Endothelial cell (in vitro differentiated cells): ENCODE results near the gene UTF1. TPM values are rescaled to one million over a fixed set of nuclear protein-coding genes. Genes with fewer than 3 reads are reported as not detected.
A peak's percentile ranks its signal among the peaks of the same experiment; 100 is the strongest.

Source experiments
- DNase-seq: peaks from one replicate; pipeline ENCODE4 v3.0.0; 2021; ENCODE audit warnings: low spot score
- H3K27ac Mint-ChIP-seq: one replicate; pipeline ENCODE4 v1.8.0; 2021; ENCODE audit warnings: mixed read lengths, inconsistent platforms; ENCODE audit not compliant: unreplicated experiment
- H3K27me3 Mint-ChIP-seq: one replicate; pipeline ENCODE4 v1.8.0; 2021; ENCODE audit warnings: mild to moderate bottlenecking, moderate library complexity, mixed read lengths, inconsistent platforms; ENCODE audit not compliant: unreplicated experiment
- H3K36me3 Mint-ChIP-seq: one replicate; pipeline ENCODE4 v1.8.0; 2021; ENCODE audit warnings: mild to moderate bottlenecking, low read depth, mixed read lengths, inconsistent platforms; ENCODE audit not compliant: unreplicated experiment
- H3K4me1 Mint-ChIP-seq: one replicate; pipeline ENCODE4 v1.8.0; 2021; ENCODE audit warnings: mild to moderate bottlenecking, mixed read lengths, inconsistent platforms; ENCODE audit not compliant: unreplicated experiment
- H3K4me3 Mint-ChIP-seq: one replicate; pipeline ENCODE4 v1.8.0; 2021; ENCODE audit warnings: mild to moderate bottlenecking, mixed read lengths, inconsistent platforms; ENCODE audit not compliant: unreplicated experiment
- H3K9me3 Mint-ChIP-seq: one replicate; pipeline ENCODE4 v1.8.0; 2021; ENCODE audit warnings: mixed read lengths, inconsistent platforms; ENCODE audit not compliant: unreplicated experiment
- CTCF ChIP-seq: fragments of 200-600 bp; sonication (generic); IDR thresholded peaks from one replicate; pipeline ENCODE4 v1.5.0; 2021; ENCODE audit warnings: antibody characterized with exemption; ENCODE audit not compliant: unreplicated experiment
- total RNA-seq: library from RNA; stranded (reverse); fragmentation: NEBNext Ultra II Directional; extraction: Animal tissue kit (Norgen Biotek cat#: 25700); gene quantifications from one replicate; pipeline ENCODE4 v1.2.1, GENCODE V29; 2021; ENCODE audit not compliant: unreplicated experiment

Gene UTF1
- total RNA-seq, 1 donor from 2014 or later, result 0.38 TPM

DNA sequence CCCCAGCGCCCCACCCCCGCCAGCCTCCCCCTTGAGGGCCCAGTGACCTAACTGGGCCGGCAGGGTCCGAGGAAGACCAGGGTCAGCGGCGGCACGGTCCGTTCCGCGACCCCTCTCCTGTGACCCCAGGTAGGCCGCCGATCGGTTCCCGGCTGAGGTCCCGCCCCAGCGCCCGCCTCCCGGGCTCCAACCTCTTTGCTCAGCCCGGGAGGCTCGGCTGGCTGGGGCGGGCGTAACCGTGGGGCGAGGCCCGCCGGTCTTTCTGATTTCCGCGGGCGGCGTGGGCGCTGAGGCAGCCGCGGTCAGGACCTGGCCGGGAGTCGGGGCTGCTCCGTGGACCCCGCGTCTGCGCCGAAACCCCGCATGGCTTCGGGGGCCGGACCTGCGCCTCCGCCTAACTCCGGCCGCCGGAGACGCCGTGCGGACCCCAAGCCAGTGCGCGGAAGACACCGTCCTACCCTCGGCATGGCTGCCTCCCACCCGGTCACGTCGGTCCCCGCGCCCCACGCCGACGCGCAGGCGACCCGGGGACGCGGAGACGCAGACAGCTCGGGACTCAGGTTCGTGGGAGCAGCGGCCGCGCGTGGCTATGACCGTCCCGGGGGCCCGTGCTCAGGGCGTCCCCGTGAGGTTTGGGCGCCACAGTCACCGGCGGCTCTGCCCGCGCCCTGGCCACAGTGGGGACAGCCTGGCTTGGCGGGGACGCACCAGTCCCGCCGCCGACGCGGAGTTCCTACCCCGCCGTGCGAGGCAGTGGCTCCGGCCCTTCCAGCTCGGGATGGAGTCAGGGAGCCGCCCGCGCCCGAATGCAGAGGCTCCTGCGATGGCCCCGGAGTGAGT, 6.6 kb downstream of the UTF1 start:
- Mint-ChIP-seq H3K27me3 (peaks cover 21% of the 10 kb centered on the region), H3K27ac (no peak overlapping the region), H3K9me3 (no peaks in the 10 kb centered on the region), H3K36me3 (peaks cover 3% of the 10 kb centered on the region), H3K4me1 (no peaks in the 10 kb centered on the region), H3K4me3 (no peak overlapping the region)
- no peak for TF ChIP-seq CTCF
- no peak for DNase-seq

GRCh38 chr10:133237241-133237587, 7.2 kb downstream of the UTF1 start:
- TF ChIP-seq CTCF, result no peak
- H3K36me3 Mint-ChIP-seq, result peaks cover 3% of the 10 kb centered on the region
- no peak overlapping the region for H3K4me3 Mint-ChIP-seq

GRCh38 chr10:133237588-133238465, 7.8 kb downstream of the UTF1 start, which contains the start of gene VENTX:
TSS of gene VENTX (plus strand) at chr10:133237855. CDS start at chr10:133237915, 60 bp downstream.
- Mint-ChIP-seq H3K9me3 (no peaks in the 10 kb centered on the region), H3K27ac (no peak within 1 kb of the TSS), H3K4me3 (peak within 1 kb of the TSS; percentile 62), H3K36me3 (peaks cover 3% of the 10 kb centered on the region), H3K4me1 (no peaks in the 10 kb centered on the region), H3K27me3 (peaks cover 14% of the 10 kb centered on the region)
- no peak for DNase-seq
- TF ChIP-seq CTCF, result no peak

More at GRCh38 chr10:133237241-133237587, 7.2 kb downstream of the UTF1 start:
- peaks cover 17% of the 10 kb centered on the region for H3K27me3 Mint-ChIP-seq
- H3K4me1 Mint-ChIP-seq, result no peaks in the 10 kb centered on the region
- DNase-seq, result no peak
- H3K9me3 Mint-ChIP-seq, result no peaks in the 10 kb centered on the region
- H3K27ac Mint-ChIP-seq, result no peak overlapping the region

GRCh38 chr10:133238466-133238804, 8.4 kb downstream of the UTF1 start:
- DNase-seq, result no peak
- Mint-ChIP-seq H3K9me3 (no peaks in the 10 kb centered on the region), H3K36me3 (peaks cover 3% of the 10 kb centered on the region), H3K27ac (no peak overlapping the region), H3K27me3 (peaks cover 13% of the 10 kb centered on the region), H3K4me3 (peak overlapping the region; percentile 62), H3K4me1 (no peaks in the 10 kb centered on the region)
- TF ChIP-seq CTCF, result no peak
